ENCODE results near the gene TGFBRAP1.

Gene TGFBRAP1, protein sequence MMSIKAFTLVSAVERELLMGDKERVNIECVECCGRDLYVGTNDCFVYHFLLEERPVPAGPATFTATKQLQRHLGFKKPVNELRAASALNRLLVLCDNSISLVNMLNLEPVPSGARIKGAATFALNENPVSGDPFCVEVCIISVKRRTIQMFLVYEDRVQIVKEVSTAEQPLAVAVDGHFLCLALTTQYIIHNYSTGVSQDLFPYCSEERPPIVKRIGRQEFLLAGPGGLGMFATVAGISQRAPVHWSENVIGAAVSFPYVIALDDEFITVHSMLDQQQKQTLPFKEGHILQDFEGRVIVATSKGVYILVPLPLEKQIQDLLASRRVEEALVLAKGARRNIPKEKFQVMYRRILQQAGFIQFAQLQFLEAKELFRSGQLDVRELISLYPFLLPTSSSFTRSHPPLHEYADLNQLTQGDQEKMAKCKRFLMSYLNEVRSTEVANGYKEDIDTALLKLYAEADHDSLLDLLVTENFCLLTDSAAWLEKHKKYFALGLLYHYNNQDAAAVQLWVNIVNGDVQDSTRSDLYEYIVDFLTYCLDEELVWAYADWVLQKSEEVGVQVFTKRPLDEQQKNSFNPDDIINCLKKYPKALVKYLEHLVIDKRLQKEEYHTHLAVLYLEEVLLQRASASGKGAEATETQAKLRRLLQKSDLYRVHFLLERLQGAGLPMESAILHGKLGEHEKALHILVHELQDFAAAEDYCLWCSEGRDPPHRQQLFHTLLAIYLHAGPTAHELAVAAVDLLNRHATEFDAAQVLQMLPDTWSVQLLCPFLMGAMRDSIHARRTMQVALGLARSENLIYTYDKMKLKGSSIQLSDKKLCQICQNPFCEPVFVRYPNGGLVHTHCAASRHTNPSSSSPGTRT

DNA sequence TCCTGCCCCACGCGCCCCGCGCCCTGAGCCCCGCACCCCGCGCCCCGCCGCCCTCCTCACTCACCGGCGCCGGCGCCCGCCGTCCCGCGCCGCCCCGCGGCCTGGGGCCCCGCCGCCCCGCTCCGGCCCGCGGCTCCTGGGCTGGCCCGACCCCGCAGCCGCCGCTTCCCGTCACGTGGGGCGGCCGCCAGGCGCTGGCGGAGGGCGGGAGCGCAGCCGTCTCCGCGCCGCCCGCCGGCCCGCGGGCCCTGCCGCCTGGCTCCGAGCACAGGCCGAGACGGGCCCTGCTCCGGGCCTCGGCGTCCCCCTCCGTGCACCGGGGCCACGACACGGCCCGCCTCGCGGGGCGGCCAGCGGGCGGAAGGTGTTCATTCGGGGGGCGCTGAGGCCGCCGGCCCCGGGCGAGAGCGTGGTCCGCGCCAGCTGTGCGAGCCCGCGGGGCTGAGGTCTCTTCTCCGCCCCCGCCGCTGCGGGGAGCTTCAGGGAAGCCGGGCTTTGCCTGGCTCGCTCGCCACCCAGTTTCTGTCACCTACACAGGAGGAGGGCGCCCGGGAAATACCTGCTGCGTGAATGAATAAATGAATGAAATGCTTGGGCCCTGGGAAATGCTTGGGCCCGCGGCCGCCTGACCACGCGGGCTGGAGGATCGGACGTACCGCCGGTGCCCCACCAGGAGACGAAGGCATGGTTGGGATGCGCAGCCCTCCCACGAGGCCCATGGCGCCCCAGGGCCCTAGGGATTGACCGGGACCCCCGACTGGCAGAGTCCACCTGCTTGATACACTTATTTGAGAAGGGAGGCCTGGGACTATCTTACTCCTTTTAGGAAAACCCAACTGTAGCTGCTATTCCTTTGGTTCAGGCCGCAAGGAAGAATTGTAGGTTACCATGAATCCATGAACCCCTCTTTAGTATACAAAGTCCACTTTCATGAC, at the start of gene TGFBRAP1:
TSS of gene TGFBRAP1 (minus strand) at position 175 of the 935 bp plus-strand sequence. CDS start 21,434 bp downstream, outside the sequence.
- peak in 1 of 2 experiments; percentile 14 for DNase-seq (ENCODE audit: low read depth in 2 of 2)

DNA sequence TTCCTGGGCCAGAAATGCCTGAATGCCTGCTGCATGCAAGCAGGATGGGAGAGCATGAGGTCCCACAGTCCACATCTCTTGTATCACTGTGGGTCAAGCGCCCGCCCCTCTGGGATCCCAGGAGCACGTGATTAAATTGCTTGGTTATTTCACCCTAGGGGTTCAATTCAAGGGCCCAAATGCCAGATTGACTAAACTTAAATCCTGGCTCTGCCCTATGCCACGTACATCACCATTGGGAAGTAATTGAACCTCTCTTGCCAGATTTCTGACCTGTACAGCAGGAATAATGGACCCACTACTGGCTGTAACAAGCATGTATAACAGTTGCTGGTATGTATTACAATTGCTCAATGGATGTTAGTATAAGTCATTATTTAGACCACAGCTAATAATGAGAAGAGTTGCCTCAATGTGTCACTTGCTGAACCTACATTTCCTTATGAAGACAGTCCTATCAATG, 49.4 kb upstream of the TGFBRAP1 start:
- DNase-seq (ENCODE audit: low read depth in 2 of 2): no peak

DNA sequence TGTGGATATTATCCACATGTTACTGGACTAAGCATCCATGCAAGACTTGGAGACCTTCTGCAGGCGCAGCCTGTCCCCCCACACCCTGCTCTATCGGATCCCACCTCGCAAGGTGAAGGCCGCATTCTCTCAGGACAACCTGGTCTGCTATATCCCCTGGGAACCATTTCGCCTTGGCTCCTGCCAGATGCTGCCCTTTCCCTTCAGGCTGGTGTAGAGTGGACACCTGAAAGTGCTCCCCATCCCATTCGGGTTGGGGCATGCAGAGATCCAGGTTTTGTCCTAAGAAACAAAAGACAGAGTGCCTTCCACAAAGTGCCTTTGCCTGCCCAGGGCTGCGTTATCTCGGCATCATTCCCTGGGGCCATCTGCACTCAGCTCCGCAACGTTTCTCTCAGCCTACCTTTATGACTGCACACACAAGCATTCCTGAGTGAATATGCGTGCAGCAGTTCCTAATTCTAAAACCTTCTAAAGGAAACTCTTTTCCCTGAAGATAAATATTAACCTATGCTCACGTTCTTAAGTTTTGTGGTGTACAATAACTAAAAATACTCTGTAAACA, 48.8 kb upstream of the TGFBRAP1 start:
- DNase-seq (ENCODE audit: low read depth in 2 of 2): no peak

DNA sequence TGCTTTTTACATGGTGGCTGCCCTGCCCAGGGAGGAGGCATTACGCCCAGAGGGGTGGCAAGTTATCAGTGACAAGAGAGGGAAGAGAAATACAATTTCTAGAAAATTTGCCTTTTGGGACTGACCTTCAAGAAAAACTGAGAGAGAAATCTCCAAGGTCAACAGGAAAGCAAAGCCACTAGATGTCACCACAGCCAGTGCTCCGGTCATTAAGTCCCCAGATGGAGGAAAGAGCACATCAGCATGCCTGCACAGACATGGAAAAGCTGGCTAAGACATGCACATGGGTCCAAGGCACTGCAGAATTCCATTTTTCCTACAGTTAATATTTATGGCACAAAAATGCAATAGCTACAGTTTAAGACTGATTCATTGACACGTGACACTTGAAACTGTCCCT, 48.3 kb upstream of the TGFBRAP1 start:
- no peak for DNase-seq (ENCODE audit: low read depth in 2 of 2)

DNA sequence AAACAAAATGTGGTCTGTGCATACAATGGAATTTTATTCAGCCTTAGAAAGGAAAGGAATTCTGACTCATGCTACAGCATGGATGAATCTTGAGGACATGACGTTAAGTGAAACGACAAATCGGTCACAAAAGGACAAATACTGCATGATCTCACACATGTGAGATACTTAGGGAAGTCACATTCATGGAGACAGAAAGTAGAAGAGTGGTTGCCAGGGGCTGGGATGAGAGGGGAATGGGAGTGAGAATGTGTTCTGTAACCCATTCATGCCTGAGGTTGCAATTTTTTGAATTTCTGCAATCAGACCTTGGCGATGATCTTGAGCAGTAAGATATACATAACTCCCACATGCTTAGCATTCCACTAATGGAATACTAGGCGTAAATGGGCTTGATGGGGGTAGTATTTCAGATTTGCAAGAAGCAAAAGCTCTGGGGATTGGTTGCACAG, 47.3 kb upstream of the TGFBRAP1 start:
- peak; percentile 66 to 74 for DNase-seq (ENCODE audit: low read depth in 2 of 2)

DNA sequence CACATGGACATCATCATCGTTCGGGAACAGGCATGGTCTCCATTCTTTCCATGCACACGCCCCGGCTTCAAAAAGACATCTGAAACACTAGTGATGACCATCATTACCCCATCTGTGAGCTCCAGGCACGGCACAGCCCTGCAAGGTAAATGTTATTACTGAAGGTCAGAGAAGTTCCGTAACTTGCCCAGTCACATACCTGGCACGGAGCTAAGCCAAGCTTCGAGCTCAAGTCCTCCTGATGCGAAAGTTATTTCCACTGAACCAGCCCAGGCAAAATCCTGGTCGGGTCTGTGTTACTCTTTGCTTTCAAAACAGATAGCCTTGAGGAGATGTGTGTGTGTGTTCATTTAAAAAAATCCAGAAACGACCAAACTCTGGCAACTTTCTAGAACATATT, 46.5 kb upstream of the TGFBRAP1 start:
- no peak for DNase-seq (ENCODE audit: low read depth in 2 of 2)

DNA sequence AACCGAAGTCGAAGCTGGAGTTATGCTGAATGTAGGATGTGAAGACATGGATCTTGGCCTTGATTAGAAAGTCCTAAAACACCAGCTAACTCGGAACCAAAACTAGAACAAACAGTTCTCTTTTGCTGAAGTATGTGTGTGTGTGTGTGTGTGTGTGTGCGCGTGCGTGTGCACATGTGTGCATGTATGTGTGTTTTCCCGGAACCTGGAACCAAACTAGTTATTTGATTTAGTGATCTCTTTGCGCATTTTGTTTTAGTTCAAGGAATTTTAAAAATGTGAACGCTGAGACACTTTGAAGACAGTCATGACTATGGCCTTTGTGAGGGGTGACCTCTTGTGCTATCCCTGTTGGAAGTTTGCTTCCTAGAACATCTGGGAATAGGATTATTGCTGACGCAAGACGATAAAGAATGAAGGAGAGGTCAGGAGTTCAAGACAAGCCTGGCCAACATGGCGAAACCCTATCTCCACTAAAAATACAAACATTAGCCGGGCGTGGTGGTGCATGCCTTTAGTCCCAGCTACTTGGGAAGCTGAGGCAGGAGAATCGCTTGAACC, 45.5 kb upstream of the TGFBRAP1 start:
- DNase-seq (ENCODE audit: low read depth in 2 of 2): no peak

DNA sequence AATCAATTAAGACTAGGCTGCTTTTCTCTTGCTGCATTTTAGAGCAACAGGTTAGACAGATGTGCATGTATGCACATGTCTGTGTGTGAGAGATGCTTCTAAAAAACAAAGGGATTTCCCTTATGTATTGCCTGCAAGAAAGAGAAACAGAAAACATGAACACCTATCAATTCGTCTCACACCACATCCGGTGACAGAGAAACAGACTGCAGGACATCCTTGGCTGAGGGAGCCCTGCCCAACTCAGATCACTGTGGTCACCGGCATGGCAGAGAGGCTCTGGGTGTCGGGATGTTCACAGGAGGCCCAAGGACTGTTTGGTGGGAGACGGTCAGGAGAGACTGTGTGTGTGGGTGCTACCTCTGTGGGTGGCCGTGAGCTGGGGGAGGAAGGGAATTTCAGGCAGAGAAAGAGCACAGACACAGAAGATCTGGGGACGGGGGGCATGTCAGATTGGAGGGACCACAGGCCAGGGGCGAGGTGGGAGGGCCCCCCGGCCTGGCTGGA, 44.4 kb upstream of the TGFBRAP1 start:
- no peak for DNase-seq (ENCODE audit: low read depth in 2 of 2)

DNA sequence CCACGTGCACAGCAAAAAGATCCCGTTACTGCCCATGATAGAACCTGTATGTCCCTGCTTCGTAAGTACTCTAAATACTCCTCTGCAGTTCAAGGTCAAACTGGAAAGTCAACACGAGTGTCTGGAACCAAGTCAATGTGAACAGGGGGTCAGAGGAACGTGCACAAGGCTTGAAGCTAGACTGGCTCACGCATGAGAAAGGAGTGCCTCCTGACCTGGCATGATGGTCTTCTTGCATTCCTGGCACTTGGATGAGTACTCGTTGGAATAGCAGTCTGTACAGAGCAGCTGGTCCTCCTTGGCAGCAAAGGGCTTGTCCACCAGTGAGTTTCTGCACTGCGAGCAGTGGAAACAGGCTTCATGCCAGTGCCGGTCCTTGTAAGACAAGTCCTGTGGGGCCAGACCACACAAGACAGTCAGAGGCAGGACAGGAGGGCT, 43.8 kb upstream of the TGFBRAP1 start:
- no peak for DNase-seq (ENCODE audit: low read depth in 2 of 2)

DNA sequence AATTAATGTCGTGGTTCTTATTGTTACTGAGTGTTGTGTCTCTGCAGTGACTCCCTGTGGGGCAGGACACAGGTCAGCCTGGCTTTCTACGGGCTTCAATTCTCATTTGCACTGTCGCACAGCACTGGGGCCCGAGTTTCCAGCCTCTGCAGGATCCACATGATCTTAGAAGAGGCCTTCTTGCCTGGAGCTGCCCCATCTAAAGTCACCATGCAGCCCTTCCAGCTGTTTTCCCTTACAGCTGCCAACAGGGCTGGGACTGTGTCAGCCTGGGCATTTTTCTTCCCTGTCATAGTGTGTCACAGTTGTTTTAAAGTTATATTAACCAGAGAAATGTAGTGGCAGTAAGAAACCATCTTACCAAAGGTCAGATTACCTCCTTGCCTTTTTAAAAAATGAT, 42.3 kb upstream of the TGFBRAP1 start:
- DNase-seq (ENCODE audit: low read depth in 2 of 2): no peak

DNA sequence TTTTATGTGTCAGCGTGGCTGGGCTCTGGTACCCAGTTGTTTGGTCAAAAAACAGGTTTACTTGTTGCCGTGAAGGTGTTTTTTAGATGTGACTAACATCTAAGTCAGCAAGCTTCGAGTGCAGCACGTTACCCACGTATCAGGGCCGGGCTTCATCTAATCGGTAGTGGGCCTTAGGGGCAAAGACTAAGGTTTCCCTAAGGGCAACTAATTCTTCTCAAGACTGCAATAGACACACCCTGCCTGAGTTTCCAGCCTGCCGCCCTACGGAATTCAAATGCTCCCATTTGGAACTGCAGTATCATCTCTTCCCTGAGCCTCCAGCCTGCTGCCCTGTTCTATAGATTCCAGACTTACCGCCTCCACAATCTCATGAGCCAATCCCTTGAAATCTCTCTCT, 41.6 kb upstream of the TGFBRAP1 start:
- DNase-seq (ENCODE audit: low read depth in 2 of 2): no peak

DNA sequence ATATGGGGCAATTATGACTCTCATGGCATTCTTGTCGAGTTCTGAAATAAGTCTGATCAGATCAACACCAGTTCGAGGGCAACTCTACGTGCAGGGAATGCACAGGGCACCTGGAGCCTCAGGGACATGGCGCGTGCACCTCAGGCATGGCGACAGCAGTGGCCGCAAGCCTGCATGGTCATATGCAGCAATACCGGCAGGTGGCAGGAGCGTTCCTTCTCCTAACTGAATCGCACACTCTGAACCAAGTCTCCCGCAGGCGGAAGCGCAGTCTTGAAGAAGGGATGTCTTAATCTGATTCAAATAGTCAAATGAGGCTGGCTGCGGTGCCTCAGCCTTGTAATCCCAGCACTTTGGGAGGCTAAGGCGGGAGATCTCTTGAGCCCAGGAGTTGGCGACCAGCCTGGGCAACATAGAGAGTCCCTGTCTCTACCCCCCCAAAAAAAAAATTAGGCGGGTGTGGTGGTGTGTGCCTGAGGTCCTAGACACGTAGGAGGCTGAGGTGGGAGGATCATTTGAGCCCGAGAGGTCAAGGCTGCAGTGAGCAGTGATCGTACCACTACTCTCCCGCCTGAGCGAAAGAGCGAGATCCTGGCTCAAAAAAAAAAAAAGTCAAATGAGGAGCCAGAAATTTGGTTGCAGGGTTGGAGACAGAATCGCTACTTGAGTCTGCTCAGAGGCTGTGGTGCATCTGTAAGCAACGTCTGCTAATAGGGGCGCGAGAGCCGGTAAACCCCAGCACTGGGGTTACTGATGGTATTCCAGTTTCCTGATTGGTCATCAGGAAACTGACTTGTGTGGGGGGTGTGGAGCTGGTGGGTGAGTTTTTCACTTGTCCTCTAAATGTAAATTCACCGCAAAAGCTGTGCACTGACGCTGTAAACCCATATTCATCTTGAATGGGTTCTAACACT, 40.5 kb upstream of the TGFBRAP1 start:
- DNase-seq (ENCODE audit: low read depth in 2 of 2): peak; percentile 49 to 52

DNA sequence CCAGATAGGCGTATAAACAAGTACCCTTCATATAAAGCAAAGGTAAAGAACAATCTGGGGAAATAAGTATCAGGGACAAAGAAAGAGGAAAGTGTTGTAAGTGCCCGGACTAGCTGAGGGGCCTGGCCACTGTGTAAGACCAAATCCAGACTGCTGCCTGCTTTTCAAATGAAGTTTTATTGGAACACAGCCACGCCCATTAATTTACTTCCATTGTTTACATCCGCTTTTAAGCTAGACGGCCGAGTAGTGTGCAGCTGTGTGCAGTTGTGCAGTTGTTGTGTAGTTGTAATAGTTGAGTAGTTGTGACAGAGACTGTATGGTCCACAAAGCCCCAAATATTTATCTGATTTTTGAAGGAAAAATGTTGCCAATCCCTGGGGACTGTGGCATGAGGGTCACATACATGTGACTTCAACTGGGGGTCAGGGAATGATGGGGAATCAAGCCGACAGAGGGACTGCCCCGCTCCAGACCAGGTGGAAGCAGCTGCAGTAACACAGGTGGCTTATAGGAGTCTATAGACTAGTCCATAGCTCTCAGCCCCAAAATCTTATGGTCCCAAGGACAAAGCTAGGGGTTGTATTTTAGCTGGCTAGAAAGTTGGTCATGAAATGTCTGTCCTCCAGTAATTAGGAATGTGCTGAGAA, 39.3 kb upstream of the TGFBRAP1 start:
- no peak for DNase-seq (ENCODE audit: low read depth in 2 of 2)

DNA sequence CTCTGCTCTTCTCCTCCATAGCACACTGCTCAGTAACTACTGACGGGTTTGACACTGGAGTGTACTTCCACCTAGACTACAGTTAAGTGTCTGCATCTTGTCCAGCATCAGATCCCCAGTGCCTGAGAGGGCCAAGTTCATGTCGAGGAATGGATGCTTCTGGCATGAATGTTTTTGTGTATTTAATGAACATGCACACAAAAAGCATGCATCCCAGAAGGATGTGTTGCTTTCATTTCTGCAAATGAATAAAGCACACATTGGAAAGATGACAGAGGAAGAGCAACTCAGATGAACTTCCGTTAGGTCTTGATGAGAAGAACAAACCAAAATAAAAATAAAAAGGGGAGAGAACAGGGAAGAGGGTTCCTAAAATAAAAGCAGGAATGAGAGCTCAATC, 35.7 kb upstream of the TGFBRAP1 start:
- no peak for DNase-seq (ENCODE audit: low read depth in 2 of 2)

DNA sequence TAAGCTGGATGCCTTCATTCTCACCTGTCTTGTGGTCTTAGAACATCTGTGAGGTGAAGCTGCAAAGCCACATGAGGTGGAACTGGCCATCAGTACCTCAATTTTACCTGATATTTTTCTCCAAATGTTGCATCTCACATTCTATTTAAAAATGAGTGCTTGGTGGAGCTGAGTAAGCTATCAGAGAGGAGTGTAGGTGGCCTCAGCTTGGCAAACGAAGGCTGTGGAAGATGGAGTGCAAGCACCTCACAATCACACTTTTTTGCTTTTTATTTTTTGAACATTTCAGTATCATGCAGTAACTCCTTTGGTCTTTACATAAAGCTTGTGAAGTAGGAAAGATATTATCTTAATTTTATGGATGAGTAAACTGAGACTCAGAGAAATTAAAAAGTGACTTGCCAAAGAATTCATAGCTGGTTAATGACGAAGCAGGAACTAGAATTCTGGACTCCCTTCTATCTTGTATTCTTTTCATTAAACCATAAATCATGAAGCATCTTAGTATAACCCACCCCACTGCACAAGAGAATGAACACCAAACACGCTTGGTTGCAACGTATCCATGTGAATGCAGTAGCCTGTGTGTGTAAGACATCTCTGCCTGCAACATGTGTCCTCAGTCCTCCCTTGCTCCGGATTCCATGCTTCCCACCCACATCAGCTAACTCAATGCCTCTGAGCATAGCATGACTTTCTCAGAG, 35.1 kb upstream of the TGFBRAP1 start:
- peak; percentile 47 to 53 for DNase-seq (ENCODE audit: low read depth in 2 of 2)

DNA sequence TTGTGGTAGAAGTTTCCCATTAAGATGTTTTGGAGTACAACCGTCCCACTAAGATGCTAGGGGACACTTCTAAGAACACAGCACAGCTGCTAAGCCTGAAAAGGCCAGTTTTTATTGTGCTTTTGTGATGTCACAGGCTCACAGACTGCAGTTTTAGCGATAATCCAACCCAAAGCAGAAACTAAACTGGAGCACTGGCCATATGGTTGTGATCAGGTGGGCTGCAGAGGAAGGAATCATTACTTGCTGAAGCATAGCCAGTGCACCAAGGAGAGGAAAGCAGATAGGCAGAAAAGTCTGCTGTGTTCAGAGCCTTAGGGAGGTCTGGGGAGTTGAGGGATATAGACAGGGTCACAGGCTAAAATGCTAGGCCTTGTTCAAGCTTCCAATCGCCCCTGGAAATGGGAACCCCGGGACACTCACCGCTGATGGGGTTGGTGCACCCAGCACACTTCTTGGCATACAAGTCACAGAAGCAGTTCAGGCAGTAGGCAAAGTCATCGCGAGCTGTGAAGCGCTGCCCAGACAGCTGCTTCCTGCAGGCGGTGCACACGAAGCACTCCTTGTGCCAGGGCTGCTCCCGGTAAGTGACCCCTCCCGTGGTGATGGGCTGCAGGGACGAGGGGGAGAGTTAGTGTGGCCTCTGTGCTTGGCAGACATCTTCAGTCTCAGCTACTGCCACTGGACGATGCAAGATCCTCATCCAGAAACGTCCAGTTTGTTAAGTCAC, 33.5 kb upstream of the TGFBRAP1 start:
- no peak for DNase-seq (ENCODE audit: low read depth in 2 of 2)

DNA sequence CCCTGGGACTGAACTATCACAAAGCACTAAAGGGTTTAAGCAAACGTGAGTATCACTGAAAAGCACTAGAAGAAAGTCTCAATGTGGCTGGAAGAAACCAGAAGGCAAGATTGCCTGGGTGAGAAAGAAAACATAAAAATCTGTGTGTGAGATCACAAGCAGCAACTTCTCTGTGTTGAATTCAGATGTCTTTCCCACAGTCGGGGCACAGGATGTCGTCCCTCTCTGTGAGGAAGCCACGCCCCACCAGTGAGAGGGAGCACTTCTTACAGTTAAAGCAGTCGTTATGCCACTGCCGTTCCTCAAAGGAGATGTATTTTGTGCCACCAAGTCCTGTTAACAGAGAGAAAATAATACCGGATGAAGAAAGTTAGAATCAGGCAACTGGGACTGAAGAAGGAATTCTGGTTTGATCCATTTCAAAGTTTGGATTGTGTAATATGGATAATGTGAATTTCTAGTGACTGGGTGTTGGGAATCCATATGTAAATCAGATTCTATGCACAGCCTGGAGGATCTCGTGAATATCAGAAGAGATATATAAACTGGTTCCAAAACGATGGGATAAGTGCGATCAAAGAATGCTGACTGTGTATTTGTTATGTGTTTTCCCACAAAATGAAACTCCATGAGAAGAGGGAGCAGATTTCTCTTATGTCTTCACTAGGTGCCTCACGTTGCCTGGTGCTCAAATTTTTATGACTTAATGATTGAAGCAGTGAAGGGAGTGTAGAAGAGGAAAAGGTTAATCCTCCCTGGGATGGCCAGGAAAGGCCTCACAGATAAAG, 31.8 kb upstream of the TGFBRAP1 start:
- no peak for DNase-seq (ENCODE audit: low read depth in 2 of 2)

Data from fibroblast of skin of left biceps (primary cell).